H54 (cell line): Measurements from ENCODE around the gene PARVB.

Source experiments
- DNase-seq: peaks from one replicate; pipeline ENCODE4 v3.0.0; 2011; ENCODE audit warnings: low spot score, mixed read lengths; ENCODE audit not compliant: insufficient read length
- FAIRE-seq: peaks from 3 replicates; lab custom pipeline; 2011; peaks lifted over from hg19 to GRCh38; lab: Jason Lieb, UNC
- POLR2A ChIP-seq: IDR thresholded peaks from 2 replicates; pipeline ENCODE4 v1.6.1; 2011; ENCODE audit warnings: low read depth, mild to moderate bottlenecking, low read length

The PARVB gene

DNA sequence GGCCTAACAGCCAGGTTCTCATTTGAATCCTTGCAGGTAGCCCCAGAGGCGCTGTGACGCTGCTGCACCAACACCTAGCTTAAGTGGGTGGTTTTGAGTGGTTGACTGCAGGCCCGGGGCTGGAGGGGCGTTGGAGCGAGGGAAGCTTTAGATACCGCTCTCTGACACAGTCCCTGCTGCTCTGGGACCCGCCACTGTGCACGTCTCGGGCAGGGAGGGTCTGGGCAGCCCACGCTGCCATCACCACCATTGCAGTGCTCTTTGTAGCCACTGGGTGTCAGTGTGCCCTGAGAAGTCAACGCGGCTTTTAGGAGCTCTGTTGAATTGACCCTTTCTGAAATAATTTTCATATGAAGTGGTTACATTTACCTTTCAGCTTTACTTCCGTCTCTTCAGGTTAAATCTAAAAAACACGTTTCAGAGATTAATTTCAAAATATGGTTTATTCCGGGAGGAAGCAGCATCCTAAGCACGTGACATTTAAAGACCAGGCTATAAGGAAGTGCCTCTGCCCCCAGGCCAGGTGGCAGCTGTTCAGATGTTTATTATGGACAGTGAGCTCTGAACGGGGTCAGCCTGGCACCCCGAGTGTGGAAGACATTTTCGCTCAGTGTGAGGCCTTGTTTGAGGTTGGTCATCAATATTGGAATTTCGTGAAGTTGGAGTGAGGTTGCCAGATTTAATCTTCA is 30.9 kb upstream of the PARVB start:
- TF ChIP-seq POLR2A, result no peak
- DNase-seq, result peak; percentile 17
- FAIRE-seq, result no peak

DNA sequence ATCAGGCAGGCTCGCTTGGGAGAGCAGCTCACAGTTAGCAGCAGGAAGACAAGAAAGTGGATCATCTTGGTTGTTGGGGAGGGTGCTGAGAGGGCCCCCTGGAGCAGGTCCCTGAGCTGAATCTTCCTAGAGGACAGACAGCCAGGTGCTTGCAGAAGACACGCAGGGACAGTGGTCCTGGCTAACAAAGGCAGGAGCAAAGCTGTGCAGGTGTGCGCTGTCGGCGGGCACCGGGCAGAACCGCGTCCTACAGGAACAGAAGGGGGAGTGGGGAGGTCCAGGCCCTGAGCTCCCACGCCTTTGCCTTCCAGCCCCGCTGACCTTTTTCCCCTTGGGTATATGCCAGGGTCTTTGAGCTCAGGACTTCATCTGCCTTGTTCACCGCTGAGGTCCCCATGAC is 30.1 kb upstream of the PARVB start:
- TF ChIP-seq POLR2A, result no peak
- FAIRE-seq, result no peak
- DNase-seq, result no peak

DNA sequence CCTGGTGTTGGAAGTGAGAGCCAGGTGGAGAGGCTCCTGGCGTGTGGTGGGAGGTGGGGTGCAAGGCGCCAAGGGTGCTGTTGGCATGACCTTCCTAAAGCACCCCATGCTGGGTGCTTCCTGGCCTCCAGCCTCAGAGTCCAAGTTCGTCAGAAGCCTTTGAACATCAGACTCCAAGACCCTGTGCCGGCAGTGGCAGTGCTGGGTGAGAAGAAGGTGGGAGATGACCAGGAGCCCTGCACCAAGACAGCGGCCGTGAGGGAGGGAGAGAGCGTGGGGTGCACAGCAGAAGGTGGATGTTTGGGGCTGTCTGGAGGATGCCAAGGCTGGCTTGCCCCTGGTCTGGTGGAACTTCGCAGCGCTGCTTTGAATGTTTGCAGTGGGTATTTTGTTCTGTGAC is 29.7 kb upstream of the PARVB start:
- DNase-seq, result no peak
- TF ChIP-seq POLR2A, result no peak
- no peak for FAIRE-seq

DNA sequence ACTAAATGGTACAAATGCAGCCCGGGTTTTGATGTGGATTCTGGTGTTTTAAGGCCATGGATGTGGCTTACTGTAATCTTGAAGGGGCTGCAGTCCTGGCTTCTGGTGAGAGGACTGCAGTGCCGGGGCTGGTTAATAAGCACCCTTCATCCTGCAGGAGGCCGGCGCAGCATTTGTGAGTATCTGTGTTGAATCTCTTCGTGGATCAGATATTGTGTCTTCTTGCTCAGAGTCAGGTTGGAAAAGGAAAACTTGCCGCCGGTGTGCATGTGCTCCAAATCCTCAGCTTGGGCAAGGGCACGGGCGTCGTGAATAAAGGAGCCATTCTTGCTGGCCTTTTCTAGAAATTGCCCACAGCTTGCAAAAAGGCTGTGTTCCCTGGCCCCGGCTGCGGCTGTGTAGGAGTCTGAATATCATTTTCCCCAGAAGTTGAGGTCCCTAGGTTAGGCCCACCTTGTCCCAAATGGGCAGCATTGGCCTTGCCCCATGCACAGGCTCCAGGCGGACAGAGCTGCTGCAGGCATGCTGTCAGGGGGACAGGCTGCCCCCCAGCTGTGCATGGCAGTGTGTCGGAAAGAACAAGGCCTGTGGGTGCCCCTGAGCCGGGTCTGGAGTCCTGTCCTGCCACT is 28.9 kb upstream of the PARVB start:
- FAIRE-seq, result no peak
- TF ChIP-seq POLR2A, result no peak

DNA sequence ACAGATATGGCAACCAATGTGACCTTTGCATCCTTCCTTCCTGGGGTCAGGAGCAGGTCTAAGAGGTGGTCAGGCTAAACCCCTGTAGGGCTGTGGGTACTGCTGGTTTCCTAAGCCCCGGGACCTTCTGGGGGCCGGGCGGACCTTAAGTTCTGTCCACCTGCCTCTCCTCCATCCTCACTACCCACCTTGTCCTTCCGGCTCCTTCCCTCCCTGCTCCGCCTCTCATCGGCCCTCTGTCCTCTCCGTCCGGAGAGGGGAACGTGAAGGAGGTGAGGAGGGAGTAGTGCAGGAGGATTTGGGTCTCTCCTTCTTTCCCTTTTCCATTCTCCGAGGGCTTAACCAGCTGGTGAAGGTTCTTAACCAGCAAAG is 28.3 kb upstream of the PARVB start:
- TF ChIP-seq POLR2A, result no peak
- DNase-seq (no peak), FAIRE-seq (no peak)

More for the DNA sequence above, 28.9 kb upstream of the PARVB start:
- no peak for DNase-seq

DNA sequence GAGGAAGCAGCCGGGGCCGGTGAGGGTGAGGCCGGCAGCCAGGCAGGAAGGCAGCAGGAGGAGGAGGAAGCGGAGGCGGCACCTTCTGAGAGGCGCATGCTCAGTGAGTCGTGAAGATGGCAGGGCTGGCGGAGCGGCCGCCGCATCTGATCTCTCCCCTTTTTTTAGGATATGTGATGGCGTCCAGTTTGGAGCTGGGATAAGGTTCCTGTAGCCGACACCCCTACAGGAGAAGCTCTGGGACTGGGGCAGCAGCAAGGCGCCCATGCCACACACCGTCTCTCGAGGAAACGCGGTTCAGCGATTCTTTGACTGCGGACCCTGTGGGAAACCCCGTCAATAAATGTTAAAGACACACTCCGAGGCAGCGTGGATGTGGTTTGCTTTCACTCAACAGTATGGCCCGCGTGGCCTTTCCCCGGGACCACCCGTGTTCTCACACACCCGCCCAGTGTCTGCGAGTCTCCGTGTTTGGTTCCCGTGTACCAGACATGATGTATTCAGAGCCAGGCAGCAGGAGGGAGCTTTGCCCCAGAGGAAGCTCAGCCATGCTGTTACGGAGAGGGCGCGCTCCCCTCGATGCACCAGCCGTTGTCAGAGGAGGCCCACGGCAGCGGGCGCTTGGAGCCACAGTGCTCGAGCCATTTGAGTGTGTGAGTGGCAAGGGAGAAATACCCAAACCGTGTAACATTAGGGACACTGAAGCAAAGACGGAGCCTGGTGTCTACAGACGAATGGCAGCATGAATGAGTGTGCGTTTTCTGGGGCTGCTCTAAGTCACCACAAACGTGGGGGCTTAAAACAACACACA is 27.7 kb upstream of the PARVB start:
- TF ChIP-seq POLR2A, result no peak
- DNase-seq (no peak), FAIRE-seq (no peak)

DNA sequence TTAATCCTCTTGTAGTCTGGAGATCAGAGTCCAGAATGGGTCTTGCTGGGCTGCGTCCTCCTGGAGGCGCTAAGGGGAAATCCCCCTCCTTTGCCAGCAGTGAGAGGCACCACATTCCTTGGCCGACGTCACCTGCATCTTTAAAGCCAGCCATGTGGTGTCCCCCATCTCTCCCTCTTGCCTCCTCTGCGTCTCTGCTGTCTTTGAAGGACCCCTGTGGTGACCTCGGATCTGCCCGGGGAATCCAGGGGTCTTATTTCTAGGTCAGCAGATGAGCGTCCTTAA is 27.2 kb upstream of the PARVB start:
- FAIRE-seq, result no peak
- TF ChIP-seq POLR2A, result no peak
- no peak for DNase-seq

DNA sequence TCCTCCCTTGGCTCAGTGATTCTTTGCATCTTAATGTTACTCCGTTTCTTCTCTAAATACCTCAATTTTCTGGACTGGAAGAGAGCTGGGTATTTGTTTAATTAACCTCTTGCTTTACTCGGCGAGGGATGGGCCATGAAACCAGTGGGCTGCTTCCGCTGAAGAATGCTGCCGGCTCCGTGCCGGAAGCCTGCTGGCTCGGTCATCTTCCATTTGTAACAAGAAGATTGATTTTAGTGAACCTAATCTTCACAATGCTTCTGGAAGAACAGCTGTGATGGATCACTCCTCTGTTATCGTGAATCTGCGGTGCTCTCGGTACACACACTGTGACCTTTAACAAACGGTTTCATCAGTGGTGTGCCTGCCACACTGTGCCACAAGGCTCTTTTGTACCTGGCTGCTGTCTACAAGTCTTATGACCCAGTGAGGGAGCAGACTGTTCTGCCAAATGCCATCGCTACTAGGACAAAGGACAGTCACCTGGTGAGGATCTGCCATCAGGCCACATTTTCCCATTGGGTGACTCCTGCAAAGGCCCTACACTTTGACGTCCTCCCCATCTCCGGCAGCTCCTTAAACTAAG is 25.3 kb upstream of the PARVB start:
- TF ChIP-seq POLR2A, result no peak
- DNase-seq, result no peak
- no peak for FAIRE-seq

DNA sequence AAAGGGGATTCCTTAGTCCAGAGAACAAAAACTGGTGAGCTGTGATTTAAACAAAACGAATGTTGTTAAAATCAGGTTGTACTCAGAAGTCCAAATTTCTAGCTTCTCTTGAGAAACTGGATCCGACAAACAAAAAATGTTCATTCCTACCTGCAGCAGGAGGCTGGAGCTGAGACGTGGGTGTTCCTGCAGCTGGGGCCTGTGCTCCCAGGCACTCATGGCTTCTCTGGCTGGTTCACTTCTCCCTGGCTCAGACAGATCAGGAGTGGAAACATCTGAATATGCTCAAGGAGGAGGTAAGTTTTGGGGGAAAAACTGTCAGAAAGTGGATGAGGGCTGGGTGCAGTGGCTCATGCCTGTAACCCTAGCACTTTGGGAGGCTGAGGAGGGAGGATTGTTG is 24.7 kb upstream of the PARVB start:
- FAIRE-seq, result no peak
- no peak for DNase-seq
- no peak for TF ChIP-seq POLR2A

DNA sequence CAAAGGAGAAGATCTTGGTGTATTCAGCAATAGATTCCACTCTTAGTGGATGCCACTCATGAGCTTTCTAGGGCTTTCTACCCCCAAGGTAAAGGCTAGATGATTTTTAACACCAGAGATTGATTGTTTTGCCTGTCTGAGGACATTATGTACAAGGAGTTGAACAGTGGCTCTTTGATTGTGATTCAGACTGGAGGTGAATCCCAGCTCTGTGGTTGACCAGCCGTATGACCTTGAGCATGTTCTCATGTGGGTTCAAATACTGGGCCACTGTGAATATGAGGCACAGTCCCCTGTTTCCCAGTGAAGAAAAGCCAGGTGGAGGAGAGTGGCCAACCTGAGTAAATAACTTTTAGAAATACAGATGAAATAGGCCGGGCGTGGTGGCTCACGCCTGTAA is 24.0 kb upstream of the PARVB start:
- TF ChIP-seq POLR2A, result no peak
- no peak for DNase-seq
- FAIRE-seq, result no peak

DNA sequence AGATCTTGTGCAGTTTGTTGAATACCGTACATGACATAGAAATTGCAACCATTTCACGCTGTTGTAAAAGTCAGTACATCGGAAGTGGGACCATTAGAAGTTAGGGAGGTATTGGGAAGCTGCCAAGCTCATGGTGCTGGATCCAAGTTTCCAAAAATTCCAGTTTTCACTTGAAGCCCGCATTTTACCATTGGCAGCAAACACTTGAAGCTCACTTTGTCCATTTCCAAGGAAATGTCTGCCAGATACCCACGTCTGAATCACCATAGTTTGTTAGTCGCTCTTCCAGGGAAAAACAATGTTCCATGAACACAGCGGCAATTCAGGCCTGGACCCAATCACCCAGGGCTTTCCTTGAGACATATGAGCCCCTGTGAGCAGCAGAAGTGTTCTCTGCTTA is 22.6 kb upstream of the PARVB start:
- no peak for TF ChIP-seq POLR2A
- FAIRE-seq, result no peak

DNA sequence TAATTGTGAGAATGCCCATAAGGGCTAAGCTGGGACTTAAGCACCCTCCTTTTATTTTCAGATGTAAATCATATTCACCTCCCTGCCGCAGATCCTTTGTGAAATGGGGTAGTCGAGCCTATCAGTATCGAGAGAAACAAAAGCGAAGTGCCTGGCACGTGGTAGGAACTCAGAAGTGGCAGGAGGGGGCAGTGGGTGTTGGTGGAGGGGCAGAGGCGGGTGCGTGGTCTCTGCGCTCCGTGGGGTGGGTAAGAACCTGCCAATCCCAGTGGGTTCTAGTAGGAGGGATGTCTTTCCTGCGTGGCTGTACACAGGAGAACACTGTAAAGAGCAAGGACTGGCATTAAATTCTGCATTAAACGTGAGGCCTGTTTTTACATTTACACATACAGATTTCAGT is 21.8 kb upstream of the PARVB start:
- DNase-seq (no peak), FAIRE-seq (no peak)
- TF ChIP-seq POLR2A, result no peak

More for the DNA sequence above, 22.6 kb upstream of the PARVB start:
- no peak for DNase-seq

DNA sequence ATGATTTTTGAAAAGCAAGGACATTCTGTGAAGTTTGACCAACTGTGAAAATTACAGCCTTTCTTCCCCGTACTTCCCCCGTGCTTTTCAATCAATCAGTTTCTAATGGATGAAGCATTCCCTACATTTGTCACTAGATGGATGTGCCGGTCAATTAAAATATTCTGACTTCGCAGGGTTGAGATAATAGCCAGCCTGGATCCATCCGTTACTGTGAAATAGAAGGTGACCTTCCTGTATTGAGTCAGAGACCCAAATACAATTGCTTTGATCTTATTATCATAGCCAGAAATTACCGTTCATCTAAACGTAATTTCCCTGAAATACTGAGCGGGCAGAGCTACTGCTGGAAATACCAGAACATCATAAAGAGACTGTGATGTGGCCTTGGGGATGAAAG is 21.1 kb upstream of the PARVB start:
- FAIRE-seq (no peak), DNase-seq (no peak)
- no peak for TF ChIP-seq POLR2A

DNA sequence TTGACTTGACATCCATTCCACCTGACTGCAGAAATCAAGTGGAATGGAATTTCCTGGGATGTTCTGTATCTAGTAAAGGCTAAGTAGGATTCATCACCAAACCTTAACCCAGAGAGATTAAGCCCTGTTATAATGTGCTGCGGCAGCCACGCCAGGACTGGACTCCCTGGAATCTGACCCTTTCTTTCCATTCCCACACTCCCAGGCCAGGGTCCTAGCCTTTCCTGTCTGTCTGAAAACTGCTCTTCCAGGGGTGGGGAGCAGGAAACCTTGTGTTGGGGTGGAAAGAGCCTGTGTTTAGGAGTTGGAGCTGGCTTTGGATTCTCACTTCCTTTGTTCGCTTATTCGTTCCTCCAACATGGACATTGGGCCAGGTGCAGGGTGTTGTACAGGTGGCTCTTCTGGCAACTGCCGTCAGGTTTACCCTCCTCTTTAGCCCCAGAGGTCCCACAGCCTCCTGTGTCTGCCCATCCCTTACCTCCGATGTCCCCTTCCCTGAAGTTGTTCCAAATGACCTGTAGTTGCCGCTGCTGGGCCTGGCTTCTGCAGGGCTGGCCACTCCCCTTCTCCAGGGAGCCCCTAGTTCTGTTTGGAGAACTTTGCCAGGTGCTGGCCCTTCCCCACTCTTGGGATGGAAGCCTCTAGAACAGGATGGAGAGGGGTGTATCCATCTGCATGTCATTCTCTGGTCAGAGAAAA is 20.5 kb upstream of the PARVB start:
- FAIRE-seq (no peak), DNase-seq (no peak)
- no peak for TF ChIP-seq POLR2A
